ENCODE data around the gene SAFB2. TPM values are rescaled to one million over a fixed set of nuclear protein-coding genes. Genes with fewer than 3 reads are reported as not detected.

Gene SAFB2
- total and polyA plus RNA-seq, 9 of the 15 experiments (the other 6 are each of a cell fraction or from before 2014, with no cell fraction given) = 4.5 to 103 (median 47.3) TPM

- no peak for TF ChIP-seq SAFB2 (IDR thresholded peaks at IDR 0.05; ENCODE audit: borderline replicate concordance, low read depth, low read length, severe bottlenecking)
Observed at GRCh38 chr19:5664515-5664914, 41.9 kb upstream of the SAFB2 start (continued).

- Histone ChIP-seq H3K4me1 (replicated peaks in 1 of 2; ENCODE audit: control insufficient read depth in 2 of 2, insufficient read depth in 2 of 2, low read length in 2 of 2) (peaks cover 0 to 9% of the 10 kb centered on the region in 2 experiments; a peak in 2 of 5 replicates), H3K4me2 (ENCODE audit: insufficient read depth, low read length) (no peak overlapping the region), H3K27ac (ENCODE audit: extremely low read depth, low read depth, low read length) (no peak overlapping the region), H3K79me2 (ENCODE audit: control insufficient read depth, insufficient read depth, low read length) (no peaks in the 10 kb centered on the region), H2AFZ (ENCODE audit: low read depth, low read length) (no peak overlapping the region), H3K9ac (ENCODE audit: insufficient read depth in 1 of 2, low read depth in 2 of 2, low read length in 2 of 2) (no peak overlapping the region), H4K20me1 (replicated peaks; ENCODE audit: control insufficient read depth, insufficient read depth, low read length) (no peaks in the 10 kb centered on the region; the same call in 1 of the 2 replicates), H3K9me1 (ENCODE audit: control insufficient read depth, insufficient read depth, low read length) (peaks cover 2% of the 10 kb centered on the region), H3K4me3 (no peak overlapping the region), H3K27me3 (ENCODE audit: control insufficient read depth in 2 of 2, insufficient read depth in 2 of 2, low read length in 2 of 2) (no peaks in the 10 kb centered on the region), H3K9me3 (replicated peaks; ENCODE audit: control insufficient read depth, insufficient read depth, low read depth, low read length) (no peaks in the 10 kb centered on the region), H3K36me3 (ENCODE audit: control insufficient read depth, insufficient read depth, low read length) (peaks cover 91% of the 10 kb centered on the region)
- ChIA-PET CTCF (ENCODE audit: low intra/inter-chr PET ratio) (no interaction called here), POLR2A (no interaction called here)
- no peak for FAIRE-seq
- peak; percentile 37; the same call in 1 of the 2 replicates for TF ChIP-seq NFIC (IDR thresholded peaks at IDR 0.05)
- TF ChIP-seq, protein P1, sequence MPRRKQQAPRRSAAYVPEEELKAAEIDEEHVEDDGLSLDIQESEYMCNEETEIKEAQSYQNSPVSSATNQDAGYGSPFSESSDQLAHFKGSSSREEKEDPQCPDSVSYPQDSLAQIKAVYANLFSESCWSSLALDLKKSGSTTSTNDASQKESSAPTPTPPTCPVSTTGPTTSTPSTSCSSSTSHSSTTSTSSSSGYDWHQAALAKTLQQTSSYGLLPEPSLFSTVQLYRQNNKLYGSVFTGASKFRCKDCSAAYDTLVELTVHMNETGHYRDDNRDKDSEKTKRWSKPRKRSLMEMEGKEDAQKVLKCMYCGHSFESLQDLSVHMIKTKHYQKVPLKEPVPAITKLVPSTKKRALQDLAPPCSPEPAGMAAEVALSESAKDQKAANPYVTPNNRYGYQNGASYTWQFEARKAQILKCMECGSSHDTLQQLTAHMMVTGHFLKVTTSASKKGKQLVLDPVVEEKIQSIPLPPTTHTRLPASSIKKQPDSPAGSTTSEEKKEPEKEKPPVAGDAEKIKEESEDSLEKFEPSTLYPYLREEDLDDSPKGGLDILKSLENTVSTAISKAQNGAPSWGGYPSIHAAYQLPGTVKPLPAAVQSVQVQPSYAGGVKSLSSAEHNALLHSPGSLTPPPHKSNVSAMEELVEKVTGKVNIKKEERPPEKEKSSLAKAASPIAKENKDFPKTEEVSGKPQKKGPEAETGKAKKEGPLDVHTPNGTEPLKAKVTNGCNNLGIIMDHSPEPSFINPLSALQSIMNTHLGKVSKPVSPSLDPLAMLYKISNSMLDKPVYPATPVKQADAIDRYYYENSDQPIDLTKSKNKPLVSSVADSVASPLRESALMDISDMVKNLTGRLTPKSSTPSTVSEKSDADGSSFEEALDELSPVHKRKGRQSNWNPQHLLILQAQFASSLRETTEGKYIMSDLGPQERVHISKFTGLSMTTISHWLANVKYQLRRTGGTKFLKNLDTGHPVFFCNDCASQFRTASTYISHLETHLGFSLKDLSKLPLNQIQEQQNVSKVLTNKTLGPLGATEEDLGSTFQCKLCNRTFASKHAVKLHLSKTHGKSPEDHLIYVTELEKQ (CRISPR knock-in tag; IDR thresholded peaks at IDR 0.05) = no peak
- TF ChIP-seq, protein P2, sequence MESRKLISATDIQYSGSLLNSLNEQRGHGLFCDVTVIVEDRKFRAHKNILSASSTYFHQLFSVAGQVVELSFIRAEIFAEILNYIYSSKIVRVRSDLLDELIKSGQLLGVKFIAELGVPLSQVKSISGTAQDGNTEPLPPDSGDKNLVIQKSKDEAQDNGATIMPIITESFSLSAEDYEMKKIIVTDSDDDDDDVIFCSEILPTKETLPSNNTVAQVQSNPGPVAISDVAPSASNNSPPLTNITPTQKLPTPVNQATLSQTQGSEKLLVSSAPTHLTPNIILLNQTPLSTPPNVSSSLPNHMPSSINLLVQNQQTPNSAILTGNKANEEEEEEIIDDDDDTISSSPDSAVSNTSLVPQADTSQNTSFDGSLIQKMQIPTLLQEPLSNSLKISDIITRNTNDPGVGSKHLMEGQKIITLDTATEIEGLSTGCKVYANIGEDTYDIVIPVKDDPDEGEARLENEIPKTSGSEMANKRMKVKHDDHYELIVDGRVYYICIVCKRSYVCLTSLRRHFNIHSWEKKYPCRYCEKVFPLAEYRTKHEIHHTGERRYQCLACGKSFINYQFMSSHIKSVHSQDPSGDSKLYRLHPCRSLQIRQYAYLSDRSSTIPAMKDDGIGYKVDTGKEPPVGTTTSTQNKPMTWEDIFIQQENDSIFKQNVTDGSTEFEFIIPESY (CRISPR knock-in tag; IDR thresholded peaks at IDR 0.05) = peak; percentile 86
- BruUV-seq (replicated peaks) = no TSS peak
- DNase-seq (ENCODE audit: extremely low read depth in 1 of 4, low spot score in 3 of 4) = no peak
- intact Hi-C loops (cut with micrococcal nuclease) (no loop called here), in situ Hi-C loops (cut with MboI) (no loop called here)
- no peak for ATAC-seq
- 96% methylated on average over 17 of the region's 17 CpGs for WGBS (ENCODE audit: insufficient coverage, low coverage, missing lambda C conversion rate)
Observed at GRCh38 chr19:5663904-5664303, 41.3 kb upstream of the SAFB2 start.

All from K562 (cell line).